ENCODE measurements around the gene KCTD2.
A peak's percentile ranks its signal among the peaks of the same experiment; 100 is the strongest.

The KCTD2 gene

DNA sequence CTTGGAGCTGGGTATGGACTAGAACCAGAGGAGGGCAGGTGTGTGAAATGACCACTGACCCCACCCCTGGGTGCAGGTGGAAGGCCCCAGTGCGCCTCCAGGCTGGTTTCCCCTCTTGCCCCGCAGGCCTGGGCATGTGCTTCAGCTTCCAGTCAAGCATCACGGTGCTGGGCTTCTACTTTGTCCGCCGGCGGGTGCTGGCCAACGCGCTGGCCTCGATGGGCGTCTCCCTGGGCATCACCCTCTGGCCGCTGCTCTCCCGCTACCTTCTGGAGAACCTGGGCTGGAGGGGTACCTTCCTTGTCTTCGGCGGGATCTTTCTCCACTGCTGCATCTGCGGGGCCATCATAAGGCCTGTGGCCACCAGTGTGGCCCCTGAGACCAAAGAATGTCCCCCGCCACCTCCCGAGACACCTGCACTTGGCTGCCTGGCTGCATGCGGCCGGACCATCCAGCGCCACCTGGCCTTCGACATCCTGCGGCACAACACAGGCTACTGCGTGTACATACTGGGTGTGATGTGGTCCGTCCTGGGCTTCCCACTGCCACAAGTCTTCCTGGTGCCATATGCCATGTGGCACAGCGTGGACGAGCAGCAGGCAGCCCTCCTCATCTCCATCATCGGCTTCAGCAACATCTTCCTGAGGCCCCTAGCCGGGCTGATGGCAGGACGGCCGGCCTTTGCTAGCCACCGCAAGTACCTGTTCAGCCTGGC is 53.0 kb downstream of the KCTD2 start:
- DNase-seq (ENCODE audit: low read depth) = no peak

DNA sequence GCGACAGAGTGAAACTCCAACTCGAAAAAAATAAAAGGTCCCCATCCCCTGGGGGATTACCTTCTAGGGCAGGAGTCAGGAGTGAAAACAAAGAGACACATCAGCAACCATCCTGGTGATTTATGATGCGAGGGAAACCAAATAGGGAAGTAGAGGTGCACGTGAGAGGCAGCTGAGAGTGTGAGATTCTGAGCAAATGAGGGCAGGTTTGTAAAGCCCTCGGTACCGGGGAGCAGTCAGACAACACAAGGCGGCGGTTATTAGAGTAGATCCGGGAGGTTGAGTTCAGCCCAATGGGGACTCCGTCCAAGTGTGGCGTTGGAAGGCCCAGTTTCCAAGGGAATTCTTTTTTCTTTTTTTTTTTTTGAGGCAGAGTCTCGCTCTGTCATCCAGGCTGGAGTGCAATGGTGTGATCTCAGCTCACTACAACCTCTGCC is 55.4 kb downstream of the KCTD2 start:
- no peak for DNase-seq (ENCODE audit: low read depth)

DNA sequence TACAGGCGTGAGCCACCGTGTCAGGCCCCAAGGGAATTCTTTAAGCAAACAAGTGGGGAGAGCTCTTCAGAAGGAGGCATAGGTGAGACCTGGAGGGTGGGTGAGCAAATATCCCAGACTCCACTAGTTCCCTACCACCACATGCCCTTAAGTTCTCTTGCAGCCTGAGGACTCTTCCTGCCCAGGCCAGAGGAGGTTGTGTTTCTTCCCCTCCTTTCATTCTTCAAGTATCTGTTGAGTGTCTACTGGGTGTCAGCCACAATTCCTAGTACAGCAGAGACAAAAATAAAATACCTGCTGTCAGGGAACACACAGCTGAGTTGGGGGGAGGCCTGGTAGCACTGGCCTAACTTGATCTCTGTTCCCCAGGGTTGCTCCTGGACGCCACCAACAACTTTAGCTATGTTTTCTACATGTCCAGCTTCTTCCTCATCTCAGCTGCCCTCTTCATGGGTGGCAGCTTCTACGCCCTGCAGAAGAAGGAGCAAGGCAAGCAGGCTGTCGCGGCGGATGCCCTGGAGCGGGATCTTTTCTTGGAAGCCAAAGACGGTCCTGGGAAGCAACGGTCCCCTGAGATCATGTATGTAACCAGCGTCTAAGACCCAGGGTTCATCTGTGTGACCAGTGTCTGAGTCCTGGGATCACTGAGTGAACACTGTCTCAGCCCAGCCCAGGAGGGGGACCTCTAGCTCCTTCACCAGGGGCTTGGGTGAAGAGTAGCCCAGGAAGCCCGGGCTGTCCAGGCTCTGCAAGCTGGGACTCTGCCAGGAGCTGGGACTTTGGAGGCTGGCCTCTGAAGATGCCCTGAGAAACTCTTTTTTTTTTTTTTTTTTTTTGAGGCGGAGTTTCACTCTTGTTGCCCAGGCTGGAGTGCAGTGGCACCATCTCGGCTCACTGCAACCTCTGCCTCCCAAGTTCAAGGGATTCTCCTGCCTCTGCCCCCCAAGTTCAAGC is 56.9 kb downstream of the KCTD2 start:
- no peak for DNase-seq (ENCODE audit: low read depth)

DNA sequence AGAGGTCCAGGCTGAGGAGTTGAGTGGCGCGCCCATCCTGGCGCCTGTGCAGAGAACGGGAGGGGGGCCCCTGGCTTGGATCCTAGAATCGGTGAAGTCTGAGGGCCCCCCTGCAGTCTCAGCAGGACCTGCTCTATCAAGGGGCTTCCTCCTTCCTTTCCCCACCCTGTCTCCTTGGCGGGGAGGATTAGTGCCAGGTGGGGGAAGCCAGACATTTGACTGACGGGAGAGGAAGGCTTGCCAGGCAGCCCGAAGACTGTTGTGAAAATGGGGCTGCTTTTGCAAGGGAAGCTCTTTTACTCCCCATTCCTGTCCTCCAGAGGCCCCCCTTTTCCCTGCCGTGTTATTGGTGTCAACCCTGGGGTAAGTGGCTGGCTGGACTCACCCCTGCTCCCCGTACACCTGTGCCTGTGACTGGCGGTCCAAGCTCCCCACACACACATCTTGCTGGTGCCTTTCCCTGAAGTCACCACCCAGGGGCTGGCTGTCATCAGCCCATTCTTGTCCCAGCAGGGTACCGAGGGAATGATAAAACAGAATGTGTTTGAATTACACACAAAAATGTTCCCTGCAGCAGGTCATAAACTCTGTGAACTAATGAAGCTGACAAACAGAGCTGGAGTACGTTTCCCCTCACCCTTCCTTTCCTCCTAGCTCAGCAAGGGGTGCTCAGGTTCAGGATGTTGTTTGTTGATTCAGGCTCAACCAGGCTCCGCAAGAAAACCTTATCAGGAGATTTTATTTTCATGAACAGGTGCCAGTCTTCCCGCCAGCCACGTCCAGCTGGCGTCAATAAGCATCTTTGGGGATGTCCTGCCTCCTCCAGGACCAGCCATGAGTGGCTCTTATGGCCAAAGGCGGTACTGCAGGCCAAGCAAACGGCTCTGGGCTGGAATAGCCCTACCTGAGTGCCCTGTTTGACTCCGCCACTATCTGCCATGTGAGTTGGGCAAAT is 58.4 kb downstream of the KCTD2 start:
- no peak for DNase-seq (ENCODE audit: low read depth)

DNA sequence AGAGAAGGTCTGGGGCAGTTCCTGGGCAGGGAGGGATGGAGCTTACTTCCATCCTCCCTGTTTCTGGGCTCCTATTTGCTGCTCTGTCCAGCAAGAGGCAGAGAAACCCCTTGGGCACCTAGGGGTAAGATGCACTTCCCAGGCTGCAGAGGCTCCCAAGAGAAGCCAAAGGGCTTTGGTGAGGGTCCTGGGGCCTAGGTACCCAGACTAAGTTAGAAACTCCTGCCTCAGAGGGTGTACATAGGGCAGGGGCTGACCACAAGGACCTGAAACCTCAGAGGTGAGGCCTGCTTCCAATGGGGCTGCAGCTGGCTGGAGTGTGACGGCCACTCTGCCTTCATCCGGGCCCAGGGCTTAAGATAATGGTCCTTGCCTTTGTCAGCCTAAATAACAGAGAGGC is 61.2 kb downstream of the KCTD2 start:
- DNase-seq (ENCODE audit: low read depth) = no peak

DNA sequence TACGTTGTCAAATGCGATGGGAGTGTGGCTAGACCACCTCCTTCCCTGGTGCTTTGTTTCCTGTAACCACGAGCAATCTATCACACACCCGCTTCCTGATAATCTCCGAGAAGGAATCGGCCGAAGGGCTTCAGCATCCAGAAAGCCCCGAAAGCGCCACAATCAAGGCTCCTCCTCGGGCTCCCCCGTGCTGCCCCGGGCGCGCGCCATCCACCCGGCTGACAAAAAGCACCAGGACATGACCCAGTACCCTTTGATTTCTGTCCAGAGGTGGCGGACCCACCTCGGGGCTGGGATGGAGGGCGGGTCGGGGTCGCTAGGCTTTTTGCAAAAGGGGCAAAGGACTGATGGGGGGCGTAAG is 62.0 kb downstream of the KCTD2 start:
- DNase-seq (ENCODE audit: low read depth) = no peak

DNA sequence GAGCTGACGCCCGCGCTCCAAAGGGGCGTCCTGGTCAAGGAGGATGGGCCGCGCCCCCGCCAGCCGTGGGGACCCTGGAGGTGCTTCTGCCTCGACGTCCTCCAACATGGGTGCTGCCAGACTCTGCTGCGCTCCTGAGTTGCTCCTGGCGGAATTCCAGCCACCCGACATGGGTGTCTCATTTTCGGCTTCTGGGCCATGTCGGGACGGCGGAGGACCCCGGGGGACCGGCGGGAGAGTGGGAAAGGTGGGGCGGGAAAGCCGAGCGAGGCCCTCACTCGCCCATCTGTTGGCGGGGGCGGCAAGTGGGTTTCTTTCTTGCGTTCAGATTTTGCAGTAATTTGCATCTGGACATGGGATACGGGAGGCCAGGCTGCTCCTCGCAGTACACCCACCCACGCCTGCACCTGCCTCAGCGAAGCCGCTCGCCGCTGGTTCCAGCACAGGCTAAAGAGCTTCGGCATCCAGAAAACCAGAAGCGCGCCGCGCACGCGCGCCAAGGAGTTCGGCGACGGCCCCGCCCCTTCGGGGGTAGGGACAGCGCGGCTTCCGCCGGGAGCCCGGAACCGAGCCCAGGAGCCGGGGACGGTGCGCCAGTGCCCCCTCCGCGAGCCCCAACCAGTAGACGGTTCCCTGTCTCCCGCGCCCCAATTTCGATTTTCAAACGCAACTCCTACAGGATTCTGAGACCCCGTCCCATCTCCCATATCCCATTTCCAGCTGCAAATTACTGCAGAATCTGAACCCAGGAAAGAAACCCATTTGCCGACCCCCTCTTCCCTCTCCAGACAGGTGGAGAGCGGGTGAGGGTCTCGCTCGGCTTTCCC is 62.6 kb downstream of the KCTD2 start, which contains the start of gene ARMC7:
TSS of gene ARMC7 (plus strand) at position 563 of the 827 bp plus-strand sequence. CDS start 320 bp downstream, outside the sequence.
- DNase-seq (ENCODE audit: low read depth) = peak; percentile 82

DNA sequence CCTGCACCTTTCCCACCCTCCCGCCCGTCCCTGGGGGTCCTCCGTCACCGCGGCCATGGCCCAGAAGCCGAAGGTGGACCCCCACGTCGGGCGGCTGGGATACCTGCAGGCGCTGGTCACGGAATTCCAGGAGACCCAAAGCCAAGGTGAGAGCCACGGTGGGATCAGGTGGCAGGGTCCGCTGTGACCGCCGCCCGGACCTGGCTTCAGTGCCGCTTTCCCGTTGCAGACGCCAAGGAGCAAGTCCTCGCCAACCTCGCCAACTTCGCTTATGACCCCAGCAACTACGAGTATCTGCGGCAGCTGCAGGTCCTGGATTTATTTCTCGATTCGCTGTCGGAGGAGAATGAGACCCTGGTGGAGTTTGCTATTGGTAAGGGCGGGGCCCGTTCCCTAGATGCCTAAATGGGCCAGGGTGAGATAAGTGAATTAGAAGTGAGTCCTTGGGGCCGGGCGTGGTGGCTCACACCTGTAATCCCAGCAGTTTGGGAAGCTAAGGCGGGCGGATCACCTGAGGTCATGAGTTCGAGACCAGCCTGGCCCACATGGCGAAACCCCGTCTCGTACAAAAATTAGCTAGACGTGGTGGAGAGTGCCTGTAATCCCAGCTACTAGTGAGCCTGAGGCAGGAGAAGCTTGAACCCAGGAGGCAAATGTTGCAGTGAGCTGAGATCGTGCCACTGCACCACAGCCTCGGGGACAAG is 63.4 kb downstream of the KCTD2 start:
- DNase-seq (ENCODE audit: low read depth) = no peak

DNA sequence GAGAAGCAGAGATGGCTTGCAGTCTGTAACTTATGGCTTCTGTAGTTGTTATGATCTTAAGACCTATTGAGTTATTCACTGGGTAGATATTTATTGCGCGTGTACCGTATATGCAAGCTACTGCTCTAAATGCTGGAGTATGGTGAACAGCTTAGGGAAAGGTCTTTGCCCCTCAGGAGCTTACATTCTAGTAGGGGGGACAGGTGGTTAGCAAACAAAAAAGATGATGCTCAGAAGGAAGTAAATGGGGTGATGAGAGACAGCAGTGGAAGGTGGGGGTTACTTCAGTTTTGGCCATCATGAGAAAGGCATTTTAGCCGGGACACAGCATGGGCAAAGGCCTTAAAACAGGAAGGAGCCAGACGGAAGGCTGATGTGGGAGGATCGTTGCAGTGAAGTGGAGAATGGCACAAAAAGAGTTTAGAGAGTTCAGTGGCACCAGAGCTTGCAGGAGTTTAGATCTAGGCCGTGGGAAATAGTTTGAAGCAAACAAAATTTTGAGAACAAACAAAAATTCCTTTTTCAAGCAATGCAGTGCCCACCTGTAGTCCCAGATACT is 64.8 kb downstream of the KCTD2 start:
- no peak for DNase-seq (ENCODE audit: low read depth)

DNA sequence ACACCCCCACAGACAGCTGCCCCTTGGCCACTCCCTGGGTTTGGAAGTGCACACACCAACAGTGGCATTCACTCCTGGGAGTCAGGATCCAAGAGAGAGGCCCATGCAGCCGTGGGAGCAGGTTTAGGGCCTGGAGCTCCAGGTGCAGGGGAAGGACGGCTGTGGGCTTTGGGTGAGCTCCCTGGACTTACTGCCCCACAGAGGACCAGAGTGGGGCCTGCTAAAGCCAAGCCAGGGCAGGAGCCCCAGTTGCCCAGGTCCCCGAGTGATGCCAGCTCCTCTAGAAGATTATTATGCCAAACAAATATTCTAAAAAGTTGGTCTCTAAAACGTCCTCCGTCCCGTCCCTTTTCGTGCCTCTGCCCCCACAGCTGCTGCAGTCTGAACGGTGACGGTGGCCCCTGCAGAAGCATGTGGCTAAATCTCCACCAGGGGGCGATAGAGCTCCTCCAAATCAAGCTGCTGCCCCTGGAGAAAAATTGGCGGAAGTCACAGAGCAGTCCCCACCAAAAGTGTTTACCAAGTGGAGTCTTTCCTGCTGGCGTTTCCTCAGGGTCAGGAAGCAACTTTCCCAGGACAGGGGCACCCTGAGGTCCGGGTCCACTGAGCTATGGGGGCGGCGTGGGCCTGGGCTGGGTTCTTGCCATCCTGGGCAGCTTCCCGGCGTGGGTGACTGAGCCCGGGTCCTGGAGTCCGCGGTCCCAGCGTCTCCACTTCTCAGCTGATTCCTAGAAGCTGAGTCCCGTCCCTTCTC is 67.0 kb downstream of the KCTD2 start:
- DNase-seq (ENCODE audit: low read depth) = peak; percentile 89

DNA sequence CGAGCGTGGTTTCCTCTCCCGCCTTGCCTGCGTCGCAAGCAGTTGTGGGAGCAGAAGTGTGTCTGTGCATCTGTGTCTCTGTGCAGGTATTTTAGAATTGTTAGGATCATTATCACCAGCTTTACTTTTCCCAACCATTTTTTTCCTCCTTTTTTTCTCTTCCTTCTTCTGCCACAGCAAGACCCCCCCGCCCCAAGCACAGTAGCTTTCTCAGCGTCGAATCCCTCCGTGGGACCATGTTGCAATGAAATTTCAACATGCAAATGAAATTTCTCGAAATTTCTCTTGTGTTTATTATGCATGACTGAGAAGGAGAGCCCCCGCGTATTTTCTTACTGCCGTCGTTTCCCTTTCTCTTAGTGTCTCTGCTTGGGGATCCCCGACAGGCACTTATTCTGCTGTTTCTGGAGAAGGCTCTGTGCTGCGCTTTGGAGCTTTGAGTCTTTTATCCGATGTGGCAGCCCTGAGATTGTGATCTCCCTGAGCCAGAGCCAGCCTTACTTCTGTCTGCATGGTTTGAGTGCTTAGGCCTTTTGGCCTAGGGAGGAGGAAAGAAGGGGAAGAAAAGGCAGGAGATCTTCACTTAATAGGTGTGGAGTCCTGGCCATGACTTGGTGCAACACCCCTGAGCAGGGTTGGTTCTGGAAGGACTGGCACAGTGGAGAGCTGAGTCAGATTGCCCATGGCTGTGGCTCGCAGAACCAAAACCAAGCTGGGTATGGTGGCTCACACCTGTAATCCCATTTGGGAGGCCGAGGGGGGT is 67.7 kb downstream of the KCTD2 start:
- DNase-seq (ENCODE audit: low read depth) = no peak
